GM12865 (cell line): ENCODE measurements around the gene IQSEC2.

ENCODE experiments used
- DNase-seq: peaks from one replicate; pipeline ENCODE4 v3.0.0; 2010; ENCODE audit warnings: low read depth
- H3K4me3 ChIP-seq: 2 replicates; pipeline ENCODE4 v1.5.1; 2011; ENCODE audit warnings: mild to moderate bottlenecking, low read depth, low read length, control low read depth
- TF ChIP-seq, protein P1 (sequence below): IDR thresholded peaks from 2 replicates; pipeline ENCODE4 v1.5.1; 2011; ENCODE audit warnings: low read length, control low read depth, low read depth, inconsistent platforms; ENCODE audit not compliant: insufficient read depth; ENCODE audit errors: missing control alignments

Gene IQSEC2

DNA sequence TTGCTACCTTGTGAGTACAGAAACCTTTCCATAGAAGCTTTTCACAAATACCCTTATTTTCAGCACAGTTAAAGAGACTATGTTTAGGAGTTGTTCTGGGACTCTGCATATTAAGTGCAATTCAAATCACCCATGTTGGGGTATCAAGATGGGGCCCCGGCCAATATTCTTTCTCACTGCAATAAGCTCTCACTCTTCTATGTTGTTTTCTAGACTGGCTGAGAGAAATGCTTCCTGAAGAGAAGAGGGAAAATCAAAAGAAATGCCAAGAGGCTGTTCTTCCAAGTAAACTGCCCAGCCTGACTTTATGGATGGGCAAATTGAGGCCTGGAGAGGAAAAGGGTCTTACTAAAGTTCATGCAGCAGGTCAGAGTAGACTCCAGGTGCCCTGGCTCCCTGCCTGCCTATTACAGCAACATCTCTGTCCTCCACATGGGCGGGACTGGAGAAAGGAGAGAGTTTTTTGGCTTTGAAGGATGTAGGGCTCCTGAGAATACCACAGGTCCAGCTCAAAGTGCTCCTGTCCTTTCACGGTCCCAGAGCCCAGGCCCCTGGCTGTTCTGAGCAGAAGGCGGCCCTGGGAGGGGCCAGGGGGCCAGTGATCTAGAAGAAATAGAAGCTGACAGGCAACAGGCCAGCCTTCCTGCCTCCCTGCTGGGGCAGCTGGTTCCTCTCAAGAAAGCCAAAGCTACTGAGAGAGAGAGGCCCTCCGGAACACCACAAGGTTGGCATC, 745 bp upstream of the IQSEC2 start:
- DNase-seq = no peak
- TF ChIP-seq, protein P1, sequence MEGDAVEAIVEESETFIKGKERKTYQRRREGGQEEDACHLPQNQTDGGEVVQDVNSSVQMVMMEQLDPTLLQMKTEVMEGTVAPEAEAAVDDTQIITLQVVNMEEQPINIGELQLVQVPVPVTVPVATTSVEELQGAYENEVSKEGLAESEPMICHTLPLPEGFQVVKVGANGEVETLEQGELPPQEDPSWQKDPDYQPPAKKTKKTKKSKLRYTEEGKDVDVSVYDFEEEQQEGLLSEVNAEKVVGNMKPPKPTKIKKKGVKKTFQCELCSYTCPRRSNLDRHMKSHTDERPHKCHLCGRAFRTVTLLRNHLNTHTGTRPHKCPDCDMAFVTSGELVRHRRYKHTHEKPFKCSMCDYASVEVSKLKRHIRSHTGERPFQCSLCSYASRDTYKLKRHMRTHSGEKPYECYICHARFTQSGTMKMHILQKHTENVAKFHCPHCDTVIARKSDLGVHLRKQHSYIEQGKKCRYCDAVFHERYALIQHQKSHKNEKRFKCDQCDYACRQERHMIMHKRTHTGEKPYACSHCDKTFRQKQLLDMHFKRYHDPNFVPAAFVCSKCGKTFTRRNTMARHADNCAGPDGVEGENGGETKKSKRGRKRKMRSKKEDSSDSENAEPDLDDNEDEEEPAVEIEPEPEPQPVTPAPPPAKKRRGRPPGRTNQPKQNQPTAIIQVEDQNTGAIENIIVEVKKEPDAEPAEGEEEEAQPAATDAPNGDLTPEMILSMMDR = no peak
- no peak overlapping the region for H3K4me3 ChIP-seq

DNA sequence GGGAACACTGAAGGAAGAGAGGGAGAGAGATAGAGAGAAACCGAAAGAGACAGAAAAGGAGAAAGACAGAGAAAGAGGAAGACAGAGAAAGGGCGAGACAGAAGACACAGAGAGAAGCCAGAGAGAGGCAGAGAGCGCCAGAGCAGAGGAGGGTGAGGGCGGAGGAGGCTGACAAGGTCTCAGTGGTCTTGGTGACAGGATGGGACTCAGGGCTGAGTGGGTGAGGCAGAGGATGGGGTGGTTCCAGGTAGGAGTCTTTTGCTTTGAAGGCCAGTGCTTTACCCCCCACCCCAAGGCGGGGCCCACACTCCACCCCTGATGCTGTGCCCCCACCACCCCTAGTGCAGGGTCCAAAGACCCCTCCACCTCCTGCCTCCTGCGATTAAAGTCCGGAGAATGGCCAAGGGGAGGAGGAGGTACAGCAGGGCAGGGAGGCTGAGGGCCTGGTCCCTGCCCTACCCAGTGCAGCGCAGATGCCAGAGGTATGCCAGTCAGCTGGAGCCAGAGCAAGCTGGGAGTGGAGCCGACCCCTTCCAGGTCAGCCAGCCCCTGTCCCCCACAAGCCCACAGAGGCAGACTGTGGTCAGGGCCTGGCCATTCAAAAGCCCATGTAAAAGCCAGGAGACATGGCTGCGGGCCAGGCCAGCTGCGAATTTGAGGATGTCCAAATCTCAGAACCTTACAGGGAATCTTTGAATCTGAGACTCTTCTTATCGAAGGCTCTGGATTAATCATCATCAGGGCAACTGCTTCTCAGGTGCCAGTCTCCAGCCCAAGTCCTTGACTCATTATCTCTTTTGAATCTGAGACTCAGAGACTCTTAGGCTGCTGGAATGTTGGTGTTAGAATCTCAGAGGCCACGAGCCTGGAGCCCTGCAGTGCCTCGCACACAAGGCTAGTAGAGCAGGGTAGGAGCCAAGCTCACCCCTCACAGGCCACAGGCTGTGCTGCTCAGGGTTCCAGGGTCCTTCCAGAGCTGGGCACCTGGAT, 758 bp downstream of the IQSEC2 start:
- DNase-seq = no peak
- H3K4me3 ChIP-seq = no peak overlapping the region
- TF ChIP-seq, protein P1 = no peak

DNA sequence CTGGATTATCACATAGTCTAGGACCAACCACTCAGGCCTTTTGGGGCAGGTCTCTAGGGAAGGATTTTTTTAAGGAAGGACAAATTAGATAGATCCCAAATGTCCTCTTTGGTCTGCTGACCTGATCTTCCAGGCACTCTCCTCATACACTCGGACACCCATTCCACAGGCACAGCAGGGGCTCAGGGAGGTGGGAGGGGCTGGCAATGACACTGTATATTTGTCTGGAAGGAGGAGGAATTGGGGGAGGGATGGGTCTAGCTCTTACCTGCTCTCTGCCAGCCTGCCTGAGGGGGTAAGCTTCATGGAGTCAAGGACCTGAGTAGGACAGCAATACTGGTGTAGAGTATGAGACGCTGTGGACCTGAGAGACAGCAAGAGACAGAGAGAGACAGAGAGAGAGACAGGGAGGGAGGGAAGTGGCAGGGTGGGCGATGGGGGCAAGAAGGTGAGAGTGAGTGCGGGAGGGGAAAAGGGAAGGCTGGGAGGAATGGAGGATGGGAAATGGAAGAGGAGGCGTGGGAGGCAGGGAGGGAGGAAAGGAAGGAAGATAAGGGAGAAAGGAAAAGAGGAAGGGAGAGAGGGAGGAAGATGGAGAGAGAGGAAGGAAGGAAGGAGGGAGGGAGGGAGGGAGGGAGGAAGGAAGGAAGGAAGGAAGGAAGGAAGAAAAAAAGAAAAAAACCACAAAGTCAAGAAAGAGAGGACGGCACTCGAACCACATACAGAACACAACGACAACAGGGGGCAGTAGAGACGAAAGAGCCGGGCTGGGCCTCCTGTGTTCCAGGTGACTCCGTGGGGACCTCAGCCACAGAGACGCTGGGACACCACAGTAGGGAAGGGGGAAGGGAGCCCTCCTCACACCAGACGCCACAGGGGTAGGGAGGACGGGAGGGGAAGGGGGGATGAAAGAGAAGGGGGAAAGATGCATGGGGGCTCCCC, 1.8 kb downstream of the IQSEC2 start:
- TF ChIP-seq, protein P1 = peak; percentile 10
- DNase-seq = peak; percentile 8
- no peak overlapping the region for H3K4me3 ChIP-seq

DNA sequence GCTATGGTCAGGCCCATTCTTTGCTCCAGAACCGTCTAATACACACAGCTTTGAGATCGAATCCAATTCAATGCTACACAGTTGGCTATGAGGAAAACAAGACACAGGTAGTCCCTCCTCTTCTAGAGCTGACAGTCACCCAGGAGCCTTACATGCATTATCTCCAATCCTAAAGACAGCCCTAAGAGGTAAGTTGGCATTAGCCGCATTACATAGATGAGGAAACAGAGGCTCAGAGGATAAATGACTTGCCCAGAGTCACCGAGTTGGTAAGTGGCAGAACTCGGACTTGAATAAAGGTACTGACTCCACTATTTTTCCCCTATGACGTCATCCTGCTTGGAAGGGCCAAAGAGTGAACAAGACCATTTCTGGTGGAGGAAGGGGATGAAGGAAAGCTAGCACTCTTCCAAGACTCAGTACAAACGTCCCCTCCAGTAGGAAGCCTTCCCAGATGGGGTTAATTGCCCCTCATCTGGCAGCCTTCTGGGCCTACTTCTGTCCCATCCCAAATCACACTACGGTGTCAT, 8.5 kb downstream of the IQSEC2 start:
- DNase-seq = no peak
- H3K4me3 ChIP-seq = no peak overlapping the region

DNA sequence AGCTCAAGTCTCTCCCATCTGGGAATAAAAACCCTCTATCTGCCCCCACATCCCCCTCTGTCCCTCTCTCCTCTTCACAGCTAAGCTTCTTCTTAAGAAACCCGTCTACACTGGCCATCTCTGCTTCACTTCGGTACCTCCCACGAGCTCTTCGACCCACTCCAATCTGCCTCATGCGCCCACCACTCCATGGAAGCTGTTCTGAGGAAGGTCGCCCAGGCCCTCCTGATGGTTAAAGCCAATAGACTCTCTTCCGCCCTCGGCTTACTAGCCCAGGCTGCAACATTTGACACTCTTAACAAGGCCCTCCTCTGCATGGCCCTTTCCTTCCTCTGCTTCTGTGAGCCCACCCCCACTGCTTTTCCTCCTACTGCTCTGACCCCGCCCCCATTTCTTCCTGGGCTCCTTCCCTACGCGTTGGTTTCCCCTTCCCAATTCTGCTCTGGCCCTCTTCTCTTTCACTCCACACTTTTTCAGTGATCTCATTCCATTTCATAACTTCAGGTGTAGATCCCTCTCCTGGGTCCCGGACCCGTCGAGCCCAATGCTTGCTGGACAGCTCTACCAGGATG, 11.8 kb downstream of the IQSEC2 start:
- TF ChIP-seq, protein P1 = no peak

More for the DNA sequence above, 8.5 kb downstream of the IQSEC2 start:
- TF ChIP-seq, protein P1 = no peak

DNA sequence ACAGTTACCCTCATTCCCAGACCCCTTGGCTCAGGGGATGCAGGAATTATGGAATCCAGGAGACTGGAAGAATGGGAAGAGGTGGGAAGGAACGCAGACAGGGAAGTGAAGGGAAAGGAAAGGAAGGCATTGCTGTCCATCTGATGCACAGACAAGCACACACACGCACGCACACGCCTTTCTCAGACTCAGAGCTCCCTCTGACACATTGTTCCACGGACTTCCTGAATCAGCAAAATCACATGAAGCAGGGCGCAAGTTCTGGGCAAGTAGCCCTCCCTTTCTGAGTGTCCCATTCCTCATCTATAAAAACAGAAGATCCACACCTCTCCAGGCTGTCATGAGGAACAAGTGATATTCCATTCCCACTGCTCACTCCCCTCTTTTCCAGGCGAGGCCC, 13.2 kb downstream of the IQSEC2 start:
- no peak overlapping the region for H3K4me3 ChIP-seq
- TF ChIP-seq, protein P1 = no peak
- no peak for DNase-seq

More for the DNA sequence above, 11.8 kb downstream of the IQSEC2 start:
- H3K4me3 ChIP-seq = no peak overlapping the region
- DNase-seq = no peak
